HG02571 (cell line): ENCODE measurements around the gene SNX24.
"Not testable (repeated sequence)": the region's sequence is repeated elsewhere in the genome, so short reads cannot be mapped to it uniquely, and the experiment has no call there.

Source experiments
- ATAC-seq: cut with Tn5 transposase; IDR thresholded peaks from one replicate; pipeline ENCODE4 v1.9.1; 2021; ENCODE audit warnings: mild to moderate bottlenecking, moderate library complexity; ENCODE audit not compliant: unreplicated experiment

The SNX24 gene

DNA sequence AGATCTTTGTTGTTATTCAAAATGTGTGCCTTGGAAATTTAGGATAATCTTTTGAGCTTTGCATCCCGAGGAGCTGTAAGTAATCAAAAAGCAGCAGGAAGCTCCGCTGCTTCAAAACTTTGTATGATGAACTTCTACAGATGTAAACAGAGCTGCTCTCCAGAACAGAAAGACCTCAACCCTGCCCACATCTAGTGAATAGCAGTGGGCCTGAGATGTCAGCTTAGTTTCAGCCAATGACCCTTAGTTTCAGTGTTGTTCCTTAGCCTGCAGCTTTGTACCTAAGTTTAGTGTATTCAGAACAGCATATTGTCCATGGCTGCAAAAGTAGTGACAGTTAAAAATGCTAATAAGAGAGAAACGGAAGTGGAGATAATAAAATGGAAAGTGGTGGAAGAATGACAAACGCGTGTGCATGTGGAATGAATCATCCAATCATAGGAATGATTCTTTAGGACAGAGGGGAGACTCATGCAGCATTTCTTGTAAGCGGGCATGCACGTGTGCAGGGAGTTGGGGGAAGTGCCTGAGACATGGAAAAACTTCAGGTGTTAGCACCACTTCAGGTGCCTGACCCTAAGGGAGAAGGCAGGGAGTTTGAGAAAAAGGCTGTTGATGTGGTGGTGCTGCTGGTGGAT is 24.9 kb downstream of the SNX24 start:
- ATAC-seq = no peak

GRCh38 chr5:122871661-122872060 is 26.2 kb downstream of the SNX24 start:
- ATAC-seq = no peak

DNA sequence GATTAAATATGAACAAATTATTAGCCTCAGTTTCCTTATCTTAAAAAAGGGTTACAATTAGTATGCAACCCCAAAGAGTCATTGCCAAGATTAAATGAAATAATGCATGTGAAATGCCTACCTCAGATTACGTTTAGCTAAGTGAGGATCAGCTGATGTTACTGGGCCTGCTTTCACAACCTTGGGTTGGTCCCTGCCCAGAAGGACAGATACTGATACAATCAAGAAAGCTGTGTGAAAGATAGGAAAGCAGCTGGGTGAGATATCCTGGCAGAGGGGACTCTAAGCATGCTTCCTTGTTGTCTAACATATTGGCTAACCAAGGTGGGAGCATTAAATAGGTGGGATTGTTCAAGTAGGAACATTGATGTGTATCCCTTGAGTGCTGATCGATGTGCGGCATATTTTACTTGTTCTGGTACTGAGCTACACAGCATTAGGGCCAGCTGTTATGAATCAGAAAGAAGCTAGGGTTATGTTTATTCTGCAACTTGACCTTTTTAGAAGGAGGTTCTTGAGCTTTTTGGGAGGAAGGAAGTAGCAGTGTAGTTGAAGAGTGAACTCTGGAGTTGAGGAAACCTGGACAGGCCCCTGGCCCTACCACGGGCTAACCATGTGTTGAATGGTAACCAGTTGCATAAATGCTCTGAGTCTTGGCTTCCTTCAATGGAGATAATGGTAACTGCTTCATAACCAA is 28.9 kb downstream of the SNX24 start:
- ATAC-seq = no peak

GRCh38 chr5:122877518-122877917 is 32.1 kb downstream of the SNX24 start:
- no peak for ATAC-seq

DNA sequence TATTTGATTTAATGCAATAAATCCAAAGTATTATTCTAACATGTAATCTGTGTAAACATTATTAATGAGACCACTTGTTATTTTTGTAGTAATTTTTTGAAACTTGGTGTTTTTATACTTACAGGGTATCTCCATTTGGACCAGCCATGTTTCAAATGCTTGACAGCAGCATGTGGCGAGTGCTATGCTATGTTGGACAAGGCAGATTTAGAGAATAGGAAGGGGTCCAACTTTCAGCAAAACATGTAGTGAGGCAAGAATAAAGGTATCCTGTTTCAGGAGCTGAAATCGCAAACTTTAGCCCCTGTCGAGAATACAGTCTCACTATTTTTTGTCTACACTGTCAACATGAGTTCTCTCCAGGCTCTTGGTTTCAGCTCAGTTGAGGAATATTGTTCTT is 33.7 kb downstream of the SNX24 start:
- no peak for ATAC-seq

DNA sequence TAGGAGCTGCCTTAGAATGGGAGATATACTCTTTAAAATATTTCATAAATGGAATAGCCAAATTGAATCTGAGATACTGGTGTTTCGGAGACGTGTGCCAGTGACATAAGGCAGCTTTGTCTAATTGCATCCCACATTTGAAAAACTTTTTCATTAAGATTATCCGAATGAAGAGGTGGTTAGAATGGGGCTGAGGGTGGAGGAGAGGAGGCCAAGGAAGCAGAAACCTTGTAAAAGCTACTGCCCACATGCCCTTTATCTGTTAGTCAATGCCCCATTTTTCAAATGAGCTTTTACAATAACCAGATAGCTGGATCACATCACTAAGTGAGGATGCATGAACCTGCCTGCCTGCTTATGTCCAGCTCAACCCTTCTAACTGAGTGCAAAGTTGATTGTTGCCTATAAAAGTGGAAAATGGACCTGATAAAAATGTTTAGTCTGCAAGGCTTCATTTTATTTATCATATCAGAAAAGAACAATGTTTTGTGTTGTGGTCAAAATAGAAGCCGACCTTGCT is 34.8 kb downstream of the SNX24 start:
- no peak for ATAC-seq

GRCh38 chr5:122880749-122881148 is 35.3 kb downstream of the SNX24 start:
- ATAC-seq = peak; percentile 58

DNA sequence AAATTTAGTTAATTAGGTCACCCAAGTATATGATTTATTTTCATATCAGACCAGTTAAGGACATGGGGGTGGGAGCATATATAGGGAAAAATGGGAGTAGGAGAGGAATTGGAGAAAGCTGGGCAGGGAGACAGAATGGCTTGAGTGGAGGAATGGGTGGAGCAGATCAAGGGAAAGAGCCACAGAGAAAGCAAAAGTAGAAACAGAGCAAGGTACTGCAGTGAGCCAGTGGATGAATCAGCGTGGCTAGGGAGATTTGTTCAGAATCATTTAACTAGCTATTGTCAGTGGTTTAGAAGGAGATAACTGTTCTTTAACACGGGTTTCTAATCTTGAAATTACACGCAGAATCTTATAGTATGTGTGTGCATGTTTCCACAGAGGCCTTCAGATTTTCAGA is 37.4 kb downstream of the SNX24 start:
- ATAC-seq = no peak

- no peak for ATAC-seq
These were observed 39.7 kb downstream of the SNX24 start for GRCh38 chr5:122885045-122885517.

GRCh38 chr5:122885891-122886290 is 40.5 kb downstream of the SNX24 start:
- ATAC-seq = no peak

DNA sequence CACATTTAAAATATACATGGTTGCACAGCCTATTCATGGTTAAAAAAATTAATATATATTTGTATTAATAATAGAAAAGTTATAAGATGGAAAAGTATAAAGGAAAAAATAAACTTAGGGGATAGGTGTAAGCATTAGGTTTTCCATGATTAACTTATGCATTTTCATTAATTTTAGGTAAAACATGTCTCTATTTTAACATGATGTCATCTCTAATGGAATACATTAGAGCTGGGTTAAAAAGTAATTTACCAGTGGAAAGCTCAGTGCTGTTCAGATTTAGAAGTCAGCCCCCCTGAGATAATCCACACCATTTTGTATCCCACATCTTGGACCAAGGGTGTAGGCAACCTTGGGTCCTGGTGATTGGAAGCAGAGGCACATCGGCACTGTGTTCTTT is 49.7 kb downstream of the SNX24 start:
- ATAC-seq = no peak

DNA sequence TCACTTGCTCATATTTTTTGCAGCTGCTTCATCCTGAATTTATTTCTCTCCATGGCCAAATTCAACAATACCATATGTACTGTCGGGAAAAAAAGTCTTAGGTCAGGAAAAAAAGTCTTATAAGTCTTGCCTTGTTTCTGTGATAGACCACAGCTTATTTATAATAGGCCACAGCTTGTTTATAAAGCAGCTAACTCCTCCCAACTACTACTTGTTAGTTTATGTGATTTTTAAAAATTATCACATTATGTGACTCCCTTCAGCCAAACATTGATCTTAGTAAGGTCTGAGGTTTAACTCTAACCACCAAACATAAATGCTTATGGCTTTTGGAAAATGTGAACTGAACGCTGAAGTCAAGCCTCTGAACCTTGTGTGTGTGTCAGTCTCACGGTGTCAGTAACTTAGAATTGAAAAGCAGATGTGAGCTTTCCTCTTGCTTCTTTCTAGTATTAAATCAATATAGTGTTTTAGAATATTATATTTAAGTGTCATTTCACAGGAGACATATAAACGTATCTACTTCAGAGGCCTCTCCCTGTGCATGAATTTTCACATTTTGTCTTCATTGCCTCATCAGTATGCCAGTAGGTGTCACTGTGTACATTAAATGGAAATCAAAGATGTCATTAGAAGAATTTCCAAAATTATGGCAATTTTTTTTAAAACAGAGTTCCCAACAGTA is 51.3 kb downstream of the SNX24 start:
- ATAC-seq = no peak

DNA sequence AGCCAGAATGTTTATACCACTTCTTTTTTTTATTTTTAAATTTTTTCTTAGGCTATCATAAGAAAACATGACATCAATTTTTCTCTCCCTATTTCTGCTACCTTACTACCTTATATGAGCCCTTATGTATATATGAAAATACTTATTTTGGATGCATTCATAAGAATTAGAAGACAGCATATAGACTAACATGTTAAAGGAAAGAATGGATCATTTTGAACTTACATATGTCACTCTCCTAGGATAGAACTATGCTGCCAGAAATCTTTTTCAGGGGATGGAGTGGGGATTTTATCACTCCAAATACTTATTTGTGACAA is 51.8 kb downstream of the SNX24 start:
- ATAC-seq = no peak

- no peak for ATAC-seq
These were observed 55.9 kb downstream of the SNX24 start for GRCh38 chr5:122901346-122901745.

DNA sequence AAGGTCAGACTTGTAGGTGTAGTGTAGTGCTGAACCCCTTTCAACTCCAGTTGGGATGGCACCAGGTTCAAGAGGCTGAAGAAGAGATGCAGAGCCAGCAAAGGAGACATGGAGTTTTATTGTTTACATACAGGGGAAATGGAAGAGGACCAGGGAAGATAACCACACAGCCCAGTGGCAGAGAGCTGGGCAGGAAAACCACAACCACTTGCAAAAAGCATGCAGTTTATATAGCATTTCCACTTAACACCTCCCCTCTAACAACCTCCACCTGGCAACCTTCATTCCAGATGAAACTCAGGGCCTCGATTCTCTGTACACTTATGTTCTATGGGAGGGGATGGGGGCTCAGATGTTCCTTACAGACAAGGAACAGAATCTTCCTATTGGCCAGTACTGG is 56.9 kb downstream of the SNX24 start:
- ATAC-seq = no peak

- ATAC-seq = no peak
These were observed 61.4 kb downstream of the SNX24 start for GRCh38 chr5:122906768-122907167.

DNA sequence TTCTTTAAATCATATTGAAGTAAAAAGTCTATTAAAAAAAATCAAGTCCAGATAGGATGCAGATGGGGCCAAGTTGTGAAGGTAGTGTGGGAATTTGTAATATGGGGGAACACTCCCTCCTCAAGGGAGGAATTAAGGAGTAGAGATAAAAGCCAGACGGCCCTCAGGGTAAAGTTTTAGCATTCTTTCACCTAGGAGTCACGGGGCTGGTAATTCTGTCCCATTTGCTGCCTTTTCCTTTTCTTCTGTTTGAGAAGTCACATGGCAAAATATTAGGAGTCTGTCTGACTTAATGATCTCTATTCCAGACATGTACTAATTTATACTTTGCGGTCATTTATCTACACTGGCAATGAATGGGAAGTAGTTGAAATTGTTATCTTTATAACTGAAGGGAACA is 61.9 kb downstream of the SNX24 start:
- ATAC-seq = no peak

DNA sequence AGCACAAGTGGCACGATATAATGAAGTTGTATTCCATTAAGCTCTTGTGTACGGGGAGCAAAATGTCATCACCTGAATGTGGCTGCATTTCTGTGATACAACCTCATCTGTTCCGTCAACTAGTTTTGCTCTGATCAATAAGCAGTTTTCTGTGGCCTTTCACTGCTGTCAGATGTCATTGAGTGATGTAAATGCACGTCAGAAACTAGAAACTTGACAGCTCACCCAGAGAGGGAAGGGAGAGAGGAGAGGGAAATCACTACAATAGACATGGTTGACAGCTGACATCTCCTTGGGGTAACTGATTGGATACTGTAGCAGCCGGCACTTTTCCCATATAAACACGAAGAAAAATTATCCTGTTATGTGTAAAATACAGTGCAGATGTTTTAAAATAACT is 62.7 kb downstream of the SNX24 start:
- no peak for ATAC-seq

GRCh38 chr5:122908662-122909061 is 63.2 kb downstream of the SNX24 start:
- no peak for ATAC-seq

GRCh38 chr5:122909470-122910100 is 64.2 kb downstream of the SNX24 start:
- no peak for ATAC-seq

GRCh38 chr5:122913436-122913835 is 68.0 kb downstream of the SNX24 start:
- not testable (repeated sequence) for ATAC-seq
